ENCODE measurements around the gene EVA1B.

- TF ChIP-seq, protein P1, sequence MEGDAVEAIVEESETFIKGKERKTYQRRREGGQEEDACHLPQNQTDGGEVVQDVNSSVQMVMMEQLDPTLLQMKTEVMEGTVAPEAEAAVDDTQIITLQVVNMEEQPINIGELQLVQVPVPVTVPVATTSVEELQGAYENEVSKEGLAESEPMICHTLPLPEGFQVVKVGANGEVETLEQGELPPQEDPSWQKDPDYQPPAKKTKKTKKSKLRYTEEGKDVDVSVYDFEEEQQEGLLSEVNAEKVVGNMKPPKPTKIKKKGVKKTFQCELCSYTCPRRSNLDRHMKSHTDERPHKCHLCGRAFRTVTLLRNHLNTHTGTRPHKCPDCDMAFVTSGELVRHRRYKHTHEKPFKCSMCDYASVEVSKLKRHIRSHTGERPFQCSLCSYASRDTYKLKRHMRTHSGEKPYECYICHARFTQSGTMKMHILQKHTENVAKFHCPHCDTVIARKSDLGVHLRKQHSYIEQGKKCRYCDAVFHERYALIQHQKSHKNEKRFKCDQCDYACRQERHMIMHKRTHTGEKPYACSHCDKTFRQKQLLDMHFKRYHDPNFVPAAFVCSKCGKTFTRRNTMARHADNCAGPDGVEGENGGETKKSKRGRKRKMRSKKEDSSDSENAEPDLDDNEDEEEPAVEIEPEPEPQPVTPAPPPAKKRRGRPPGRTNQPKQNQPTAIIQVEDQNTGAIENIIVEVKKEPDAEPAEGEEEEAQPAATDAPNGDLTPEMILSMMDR (IDR thresholded peaks at IDR 0.05): no peak
- TF ChIP-seq EZH2phosphoT487 (IDR thresholded peaks at IDR 0.05): no peak
- TF ChIP-seq EZH2 (IDR thresholded peaks at IDR 0.05): no peak
These were observed 17.6 kb downstream of the EVA1B start for GRCh38 chr1:36305915-36306209.
